ENCODE results near the gene ISLR.

DNA sequence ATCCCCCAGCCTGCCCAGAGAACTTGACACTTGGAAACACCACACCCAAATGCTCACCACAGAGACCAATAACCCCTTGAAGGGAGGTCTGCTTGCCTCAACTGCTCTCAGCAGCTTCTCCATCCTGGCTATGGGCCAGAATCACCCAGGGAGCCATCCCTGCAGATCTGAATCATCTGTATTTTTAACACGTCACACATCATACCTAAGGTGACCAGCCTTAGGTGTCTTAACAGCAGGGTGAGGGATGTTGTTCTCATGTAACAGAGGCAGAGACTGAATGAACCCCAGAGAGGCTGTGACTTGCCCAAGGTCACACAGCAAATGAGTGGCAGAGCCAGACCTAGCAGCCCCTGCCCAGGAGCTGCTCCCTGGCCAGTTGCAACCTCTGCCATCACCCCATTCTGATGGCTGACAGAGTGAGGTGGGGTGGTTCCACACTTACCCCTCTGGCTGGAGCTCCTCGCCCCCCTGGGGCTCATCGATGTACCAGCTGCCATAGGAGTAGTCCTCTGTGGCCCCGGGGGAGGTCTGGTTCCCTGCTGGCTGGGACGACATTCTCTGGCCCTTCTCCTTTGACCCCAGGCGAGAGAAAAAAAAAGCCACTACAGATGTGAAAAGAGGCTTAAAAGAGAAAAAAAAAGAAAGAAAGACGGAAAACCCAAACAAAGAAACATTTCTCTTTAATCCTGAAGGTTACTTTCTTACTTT, 28.4 kb downstream of the ISLR start:
- TF ChIP-seq POLR2A (conservative IDR thresholded peaks at IDR 0.05) (no peak), POLR2AphosphoS5 (IDR thresholded peaks at IDR 0.05; ENCODE audit: control insufficient read depth, insufficient read depth, low read depth, low read length) (no peak), POLR2G (IDR thresholded peaks at IDR 0.05; ENCODE audit: low read depth, low read length) (no peak), HDGF (IDR thresholded peaks at IDR 0.05) (no peak), ZNF263 (CRISPR knock-in tag; IDR thresholded peaks at IDR 0.05; ENCODE audit: borderline replicate concordance) (no peak), KHSRP (IDR thresholded peaks at IDR 0.05) (no peak), KAT2B (IDR thresholded peaks at IDR 0.05; ENCODE audit: low read depth, low read length) (no peak), TEAD4 (IDR thresholded peaks at IDR 0.05; ENCODE audit: low read length) (no peak), TEAD4 (CRISPR knock-in tag; IDR thresholded peaks at IDR 0.05; ENCODE audit: borderline replicate concordance) (no peak), PHB2 (IDR thresholded peaks at IDR 0.05; ENCODE audit: low read depth) (no peak), HNRNPH1 (optimal IDR thresholded peaks at IDR 0.05; ENCODE audit: low read depth, low read length) (no peak)
- TF ChIP-seq, protein P1, sequence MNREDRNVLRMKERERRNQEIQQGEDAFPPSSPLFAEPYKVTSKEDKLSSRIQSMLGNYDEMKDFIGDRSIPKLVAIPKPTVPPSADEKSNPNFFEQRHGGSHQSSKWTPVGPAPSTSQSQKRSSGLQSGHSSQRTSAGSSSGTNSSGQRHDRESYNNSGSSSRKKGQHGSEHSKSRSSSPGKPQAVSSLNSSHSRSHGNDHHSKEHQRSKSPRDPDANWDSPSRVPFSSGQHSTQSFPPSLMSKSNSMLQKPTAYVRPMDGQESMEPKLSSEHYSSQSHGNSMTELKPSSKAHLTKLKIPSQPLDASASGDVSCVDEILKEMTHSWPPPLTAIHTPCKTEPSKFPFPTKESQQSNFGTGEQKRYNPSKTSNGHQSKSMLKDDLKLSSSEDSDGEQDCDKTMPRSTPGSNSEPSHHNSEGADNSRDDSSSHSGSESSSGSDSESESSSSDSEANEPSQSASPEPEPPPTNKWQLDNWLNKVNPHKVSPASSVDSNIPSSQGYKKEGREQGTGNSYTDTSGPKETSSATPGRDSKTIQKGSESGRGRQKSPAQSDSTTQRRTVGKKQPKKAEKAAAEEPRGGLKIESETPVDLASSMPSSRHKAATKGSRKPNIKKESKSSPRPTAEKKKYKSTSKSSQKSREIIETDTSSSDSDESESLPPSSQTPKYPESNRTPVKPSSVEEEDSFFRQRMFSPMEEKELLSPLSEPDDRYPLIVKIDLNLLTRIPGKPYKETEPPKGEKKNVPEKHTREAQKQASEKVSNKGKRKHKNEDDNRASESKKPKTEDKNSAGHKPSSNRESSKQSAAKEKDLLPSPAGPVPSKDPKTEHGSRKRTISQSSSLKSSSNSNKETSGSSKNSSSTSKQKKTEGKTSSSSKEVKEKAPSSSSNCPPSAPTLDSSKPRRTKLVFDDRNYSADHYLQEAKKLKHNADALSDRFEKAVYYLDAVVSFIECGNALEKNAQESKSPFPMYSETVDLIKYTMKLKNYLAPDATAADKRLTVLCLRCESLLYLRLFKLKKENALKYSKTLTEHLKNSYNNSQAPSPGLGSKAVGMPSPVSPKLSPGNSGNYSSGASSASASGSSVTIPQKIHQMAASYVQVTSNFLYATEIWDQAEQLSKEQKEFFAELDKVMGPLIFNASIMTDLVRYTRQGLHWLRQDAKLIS (CRISPR knock-in tag; IDR thresholded peaks at IDR 0.05): no peak
- TF ChIP-seq, protein P2, sequence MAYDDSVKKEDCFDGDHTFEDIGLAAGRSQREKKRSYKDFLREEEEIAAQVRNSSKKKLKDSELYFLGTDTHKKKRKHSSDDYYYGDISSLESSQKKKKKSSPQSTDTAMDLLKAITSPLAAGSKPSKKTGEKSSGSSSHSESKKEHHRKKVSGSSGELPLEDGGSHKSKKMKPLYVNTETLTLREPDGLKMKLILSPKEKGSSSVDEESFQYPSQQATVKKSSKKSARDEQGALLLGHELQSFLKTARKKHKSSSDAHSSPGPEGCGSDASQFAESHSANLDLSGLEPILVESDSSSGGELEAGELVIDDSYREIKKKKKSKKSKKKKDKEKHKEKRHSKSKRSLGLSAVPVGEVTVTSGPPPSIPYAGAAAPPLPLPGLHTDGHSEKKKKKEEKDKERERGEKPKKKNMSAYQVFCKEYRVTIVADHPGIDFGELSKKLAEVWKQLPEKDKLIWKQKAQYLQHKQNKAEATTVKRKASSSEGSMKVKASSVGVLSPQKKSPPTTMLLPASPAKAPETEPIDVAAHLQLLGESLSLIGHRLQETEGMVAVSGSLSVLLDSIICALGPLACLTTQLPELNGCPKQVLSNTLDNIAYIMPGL (CRISPR knock-in tag; IDR thresholded peaks at IDR 0.05): no peak
